ENCODE data around the gene CRHR1.

The CRHR1 gene

GRCh38 chr17:45837603-45838002 is 53.5 kb downstream of the CRHR1 start:
- no peaks in the 10 kb centered on the region for H3K27me3 ChIP-seq (ENCODE audit: insufficient read depth, low read depth, severe bottlenecking)
- H3K27ac ChIP-seq: no peak overlapping the region
- no peak for DNase-seq
- no peak for TF ChIP-seq CTCF (IDR thresholded peaks at IDR 0.05; ENCODE audit: low read depth, low read length)
- H3K4me3 ChIP-seq (ENCODE audit: low read depth, low read length): no peak overlapping the region
- H3K36me3 ChIP-seq: no peaks in the 10 kb centered on the region
- H3K9me3 ChIP-seq (ENCODE audit: severe bottlenecking): no peaks in the 10 kb centered on the region

GRCh38 chr17:45838751-45839295 is 54.7 kb downstream of the CRHR1 start:
- H3K9me3 ChIP-seq (ENCODE audit: severe bottlenecking): no peaks in the 10 kb centered on the region
- TF ChIP-seq CTCF (IDR thresholded peaks at IDR 0.05; ENCODE audit: low read depth, low read length): no peak
- H3K27ac ChIP-seq: no peak overlapping the region
- no peak overlapping the region for H3K4me3 ChIP-seq (ENCODE audit: low read depth, low read length)
- H3K27me3 ChIP-seq (ENCODE audit: insufficient read depth, low read depth, severe bottlenecking): no peaks in the 10 kb centered on the region
- H3K36me3 ChIP-seq: no peaks in the 10 kb centered on the region
- DNase-seq: no peak

- Histone ChIP-seq H3K36me3 (no peaks in the 10 kb centered on the region), H3K27ac (no peak overlapping the region), H3K9me3 (ENCODE audit: severe bottlenecking) (no peaks in the 10 kb centered on the region), H3K4me3 (ENCODE audit: low read depth, low read length) (no peak overlapping the region), H3K27me3 (ENCODE audit: insufficient read depth, low read depth, severe bottlenecking) (no peaks in the 10 kb centered on the region)
- DNase-seq: no peak
- no peak for TF ChIP-seq CTCF (IDR thresholded peaks at IDR 0.05; ENCODE audit: low read depth, low read length)
Measured at GRCh38 chr17:45839442-45839841, 55.3 kb downstream of the CRHR1 start.

- TF ChIP-seq CTCF (IDR thresholded peaks at IDR 0.05; ENCODE audit: low read depth, low read length): no peak
- Histone ChIP-seq H3K27me3 (ENCODE audit: insufficient read depth, low read depth, severe bottlenecking) (no peaks in the 10 kb centered on the region), H3K36me3 (no peaks in the 10 kb centered on the region), H3K27ac (no peak overlapping the region), H3K9me3 (ENCODE audit: severe bottlenecking) (no peaks in the 10 kb centered on the region), H3K4me3 (ENCODE audit: low read depth, low read length) (no peak overlapping the region)
- no peak for DNase-seq
Measured at GRCh38 chr17:45841186-45841585, 57.1 kb downstream of the CRHR1 start.

- no peak for TF ChIP-seq CTCF (IDR thresholded peaks at IDR 0.05; ENCODE audit: low read depth, low read length)
- H3K9me3 ChIP-seq (ENCODE audit: severe bottlenecking): no peaks in the 10 kb centered on the region
- no peak overlapping the region for H3K27ac ChIP-seq
- H3K36me3 ChIP-seq: no peaks in the 10 kb centered on the region
- H3K27me3 ChIP-seq (ENCODE audit: insufficient read depth, low read depth, severe bottlenecking): no peaks in the 10 kb centered on the region
- H3K4me3 ChIP-seq (ENCODE audit: low read depth, low read length): no peak overlapping the region
- DNase-seq: no peak
Measured at GRCh38 chr17:45841883-45842525, 57.9 kb downstream of the CRHR1 start.

- no peaks in the 10 kb centered on the region for H3K27me3 ChIP-seq (ENCODE audit: insufficient read depth, low read depth, severe bottlenecking)
- no peaks in the 10 kb centered on the region for H3K36me3 ChIP-seq
- TF ChIP-seq CTCF (IDR thresholded peaks at IDR 0.05; ENCODE audit: low read depth, low read length): no peak
- DNase-seq: no peak
- no peak overlapping the region for H3K27ac ChIP-seq
- H3K9me3 ChIP-seq (ENCODE audit: severe bottlenecking): no peaks in the 10 kb centered on the region
- H3K4me3 ChIP-seq (ENCODE audit: low read depth, low read length): no peak overlapping the region
Measured at GRCh38 chr17:45843722-45844121, 59.6 kb downstream of the CRHR1 start.
